HG02571 (cell line): Measurements from ENCODE around the gene LEFTY1.
"Not testable (repeated sequence)": the region's sequence is repeated elsewhere in the genome, so short reads cannot be mapped to it uniquely, and the experiment has no call there.

Source experiments
- ATAC-seq: cut with Tn5 transposase; IDR thresholded peaks from one replicate; pipeline ENCODE4 v1.9.1; 2021; ENCODE audit warnings: mild to moderate bottlenecking, moderate library complexity; ENCODE audit not compliant: unreplicated experiment

Gene LEFTY1

DNA sequence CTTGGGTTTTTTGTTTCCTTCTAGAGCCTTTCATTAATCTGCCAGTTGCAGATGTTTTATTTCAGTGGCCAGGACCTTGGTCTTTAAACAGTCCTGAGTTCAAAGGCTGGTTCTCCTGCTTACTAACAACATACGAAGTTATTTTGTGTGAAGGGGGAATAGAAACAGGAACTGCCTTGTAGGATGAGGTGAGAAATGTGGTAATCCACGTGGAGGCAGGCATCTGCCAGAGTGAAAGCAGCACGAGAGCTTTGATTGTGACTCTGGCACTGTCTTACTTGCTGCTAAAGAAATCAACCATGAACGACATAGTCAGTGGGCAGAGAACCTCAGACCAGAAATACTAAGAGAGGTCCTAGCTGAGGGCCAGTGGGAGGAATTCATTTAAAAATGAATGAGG, 37.1 kb downstream of the LEFTY1 start:
- no peak for ATAC-seq

DNA sequence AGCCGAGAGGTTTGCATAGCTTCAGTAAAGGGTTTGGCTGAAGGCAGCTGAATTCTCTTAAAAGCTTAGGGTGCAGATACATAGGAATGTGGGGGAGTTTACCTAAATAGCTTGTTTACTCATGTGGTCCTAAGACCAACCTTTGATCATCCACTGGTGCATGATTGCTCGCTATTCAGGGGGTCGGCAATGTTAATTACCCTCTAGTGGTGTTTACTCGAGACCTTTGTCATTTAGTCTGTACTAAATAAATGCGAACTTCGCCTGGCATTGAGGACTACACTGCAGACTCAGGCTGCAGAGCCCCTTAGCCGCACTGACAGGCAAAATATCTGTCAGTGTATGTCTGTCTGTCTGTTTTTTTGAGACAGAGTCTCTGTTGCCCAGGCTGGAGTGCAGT, 38.6 kb downstream of the LEFTY1 start:
- ATAC-seq, result no peak

DNA sequence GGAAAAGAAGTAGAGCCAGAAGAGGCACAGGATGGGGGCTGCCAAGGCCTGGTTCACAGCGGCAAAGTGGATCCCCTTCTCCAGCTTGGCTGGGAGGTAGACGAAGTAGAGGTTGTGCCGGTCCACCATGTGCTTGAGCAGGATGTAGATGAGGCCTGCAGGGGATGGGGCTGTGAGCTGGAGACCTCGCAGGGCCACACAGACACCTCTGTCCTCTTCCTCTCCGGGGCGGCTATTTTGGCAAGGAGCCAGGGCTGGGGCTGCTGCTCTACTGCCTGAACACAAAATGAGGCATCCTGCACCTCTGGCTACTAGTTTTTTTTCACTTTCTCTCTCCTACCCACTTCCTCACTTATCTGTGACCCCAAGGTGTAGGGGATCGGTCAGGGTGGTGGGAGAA, 39.0 kb downstream of the LEFTY1 start:
- ATAC-seq, result no peak

DNA sequence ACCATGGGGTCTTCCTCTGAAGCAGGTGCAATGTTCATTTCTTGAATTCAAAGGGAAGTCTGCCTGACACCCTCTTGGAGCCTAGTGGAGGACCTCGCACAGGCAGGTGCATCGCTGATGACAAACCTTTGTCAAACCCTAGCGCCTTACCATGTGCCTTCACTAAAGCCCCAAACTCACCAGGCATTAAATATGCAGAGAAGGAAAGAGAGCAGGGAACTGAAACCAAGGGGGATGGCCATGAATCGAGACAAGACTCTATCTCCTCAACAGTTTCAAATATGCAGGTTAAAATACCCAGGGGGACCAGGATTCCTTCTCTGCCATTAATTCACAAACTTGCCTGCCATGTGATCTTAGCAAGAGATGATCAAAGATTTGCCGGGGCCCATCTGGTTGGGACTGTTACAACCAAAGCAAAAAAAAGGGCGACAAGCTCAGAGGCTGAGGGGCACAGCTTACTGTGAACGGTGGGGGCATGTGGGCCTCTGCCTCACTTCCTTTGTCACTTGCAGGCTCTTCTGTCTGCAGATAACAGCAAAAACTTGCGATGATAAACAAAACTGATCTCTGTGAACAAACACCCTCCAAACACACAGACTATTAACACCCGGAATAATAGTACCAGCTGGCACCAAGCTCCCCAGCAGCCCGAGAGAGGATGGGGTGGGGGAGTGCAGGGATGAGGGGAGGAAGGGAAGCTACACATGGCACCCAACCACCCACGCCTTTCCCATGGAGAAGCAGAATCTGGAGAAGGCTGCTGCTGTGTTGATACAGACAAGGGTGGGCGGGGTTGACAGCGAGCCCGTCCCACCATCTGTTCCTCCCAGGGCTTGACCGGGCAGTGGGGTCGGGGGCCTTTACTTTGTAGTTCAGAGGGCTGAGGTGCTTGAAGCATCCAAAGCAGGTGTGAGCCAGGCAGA, 40.7 kb downstream of the LEFTY1 start:
- ATAC-seq, result peak; percentile 72

DNA sequence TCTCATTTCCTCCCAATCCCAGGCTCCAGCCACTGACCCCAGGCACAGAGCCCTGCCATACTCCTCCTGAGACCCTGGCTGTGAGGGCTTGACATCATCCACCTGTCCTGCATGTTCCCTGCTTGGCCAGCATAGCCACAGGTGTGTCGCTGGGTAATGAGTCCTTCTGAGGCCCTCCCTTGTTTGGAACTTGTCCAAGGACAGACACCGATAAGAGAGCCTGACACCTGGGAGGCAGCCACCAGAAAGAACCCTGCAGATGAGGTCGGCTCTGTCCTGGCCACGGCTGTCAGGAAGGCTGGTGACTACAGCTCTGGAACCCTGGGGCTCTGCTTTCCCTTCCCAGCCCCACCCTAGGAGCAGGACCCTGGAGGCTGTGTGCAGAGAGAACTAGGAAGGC, 41.3 kb downstream of the LEFTY1 start:
- no peak for ATAC-seq

DNA sequence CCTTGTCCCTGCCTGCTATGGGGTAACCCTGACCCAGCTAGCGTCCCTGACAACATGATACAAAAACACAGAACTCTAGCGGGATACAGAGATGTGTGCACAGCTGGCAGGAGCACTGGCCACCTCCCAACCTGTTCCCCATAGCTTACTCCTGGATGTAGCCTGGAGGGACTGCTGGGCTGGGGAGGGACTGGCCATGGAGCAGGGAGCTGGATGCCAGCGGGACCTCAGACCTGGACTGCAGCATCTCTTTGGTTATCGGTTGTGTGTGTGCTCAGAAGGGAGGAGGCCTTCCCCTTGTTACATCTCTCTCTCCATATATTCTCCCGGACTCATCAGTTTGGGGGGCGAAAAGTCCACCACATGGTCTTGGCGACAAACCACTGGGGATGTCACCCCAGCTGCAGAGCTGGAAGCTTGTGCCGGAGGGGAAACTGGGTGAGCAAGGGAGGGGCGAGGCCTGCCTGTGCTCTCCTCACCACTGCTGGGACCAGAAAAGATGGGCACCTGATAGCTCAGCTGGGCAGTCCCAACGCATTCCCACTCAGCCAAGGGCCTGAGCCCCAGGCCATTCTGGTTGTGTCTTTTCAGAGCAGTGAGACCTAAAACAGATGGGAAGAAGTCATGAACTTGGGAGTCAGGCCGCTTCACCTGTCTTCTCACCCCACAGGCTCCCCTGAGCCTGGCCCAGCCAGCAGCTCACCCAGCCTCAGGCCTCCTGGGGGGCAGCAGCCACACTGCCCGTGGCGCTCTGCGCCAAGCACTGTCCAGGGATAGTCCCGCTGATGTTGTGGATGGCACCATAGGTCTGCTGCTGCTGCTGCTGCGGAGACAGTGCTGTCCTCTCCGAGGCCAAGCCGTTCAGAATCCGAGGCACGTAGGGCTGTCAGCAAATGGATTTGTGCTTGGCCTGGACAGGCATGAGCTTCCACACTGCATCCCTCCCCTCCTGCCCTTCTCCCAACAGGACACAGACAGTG, 42.3 kb downstream of the LEFTY1 start:
- no peak for ATAC-seq

DNA sequence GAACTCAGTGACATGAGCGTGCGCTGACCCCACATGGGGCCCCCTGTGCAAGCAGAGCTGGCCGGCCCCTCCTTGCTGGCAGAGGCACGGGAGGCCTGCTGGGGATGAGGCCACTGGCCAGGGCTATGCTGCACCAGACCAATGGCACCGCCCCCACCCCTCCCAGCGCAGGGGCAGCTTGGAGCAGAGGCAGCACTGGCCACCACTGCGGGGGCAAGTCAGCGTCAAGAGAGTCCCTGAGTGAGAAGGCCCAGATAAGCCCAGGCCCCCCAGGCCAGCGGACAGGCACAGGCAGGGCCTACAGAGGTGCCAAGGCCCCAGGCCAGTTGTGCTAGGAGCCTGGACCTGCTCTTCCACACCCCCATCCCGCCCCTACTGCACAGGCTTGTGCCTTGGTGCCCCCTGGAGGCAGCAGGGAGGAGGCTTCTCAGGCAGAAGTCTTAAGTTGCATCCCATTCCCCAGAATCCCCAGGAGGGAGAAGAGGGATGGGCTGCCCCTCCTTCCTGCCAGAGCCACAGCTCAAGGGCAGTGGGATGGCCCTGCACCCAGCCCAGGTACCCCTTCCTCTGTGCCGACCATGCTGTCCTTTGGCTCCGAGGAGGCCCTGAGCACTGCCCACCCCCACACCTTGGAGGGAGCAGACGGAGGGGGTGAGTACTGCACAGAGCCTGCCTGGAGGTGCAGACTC, 43.2 kb downstream of the LEFTY1 start:
- ATAC-seq, result no peak

DNA sequence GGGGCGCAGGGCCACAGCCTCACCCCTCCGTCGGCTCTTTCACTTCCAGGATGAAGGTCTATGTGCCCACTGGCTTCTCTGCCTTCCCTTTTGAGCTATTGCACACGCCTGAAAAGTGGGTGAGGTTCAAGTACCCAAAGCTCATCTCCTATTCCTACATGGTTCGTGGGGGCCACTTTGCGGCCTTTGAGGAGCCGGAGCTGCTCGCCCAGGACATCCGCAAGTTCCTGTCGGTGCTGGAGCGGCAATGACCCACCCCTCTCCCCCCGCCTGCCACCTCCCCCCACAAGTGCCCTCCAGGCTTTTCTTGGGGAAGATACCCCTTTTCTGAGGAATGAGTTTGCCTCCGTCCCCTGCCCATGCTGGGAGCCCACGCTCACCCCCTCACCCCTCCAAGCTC, 43.8 kb downstream of the LEFTY1 start:
- ATAC-seq, result no peak

DNA sequence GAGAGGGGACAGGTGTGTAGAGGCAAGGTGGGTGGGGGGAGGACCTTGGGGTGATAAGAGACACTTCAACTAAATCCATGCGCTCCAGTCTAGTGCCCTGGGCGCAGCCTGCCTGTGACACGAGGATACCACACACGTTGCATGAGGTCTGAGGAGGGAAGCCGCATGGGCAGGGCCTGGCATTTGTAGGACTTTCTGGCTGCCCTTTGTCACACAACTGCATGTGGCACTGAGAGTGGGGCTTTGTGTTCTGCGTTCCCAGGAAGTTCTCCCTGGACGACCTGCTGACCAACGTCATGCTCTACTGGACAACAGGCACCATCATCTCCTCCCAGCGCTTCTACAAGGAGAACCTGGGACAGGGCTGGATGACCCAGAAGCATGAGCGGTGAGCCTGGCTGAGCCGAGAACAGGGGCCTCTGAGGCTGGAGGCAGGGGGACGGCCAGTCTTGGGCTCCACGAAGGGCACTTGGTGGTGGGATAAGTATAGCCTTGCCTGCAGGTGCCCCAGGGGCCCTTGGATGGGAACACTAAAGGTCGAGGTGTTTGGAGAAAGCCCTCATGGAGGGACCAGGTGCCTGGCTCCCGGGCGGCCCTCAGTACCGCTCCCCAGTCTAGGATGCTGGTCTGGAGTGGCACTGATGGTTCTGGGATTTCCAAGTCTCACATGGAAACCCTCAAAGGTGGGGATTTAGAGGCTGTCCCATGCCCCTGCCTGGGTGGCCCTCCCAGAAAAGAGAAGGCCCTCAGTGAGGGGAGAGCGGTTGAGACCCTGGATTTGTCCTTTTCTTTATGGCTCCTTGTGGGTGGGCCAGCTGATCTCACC, 44.5 kb downstream of the LEFTY1 start:
- ATAC-seq, result no peak

DNA sequence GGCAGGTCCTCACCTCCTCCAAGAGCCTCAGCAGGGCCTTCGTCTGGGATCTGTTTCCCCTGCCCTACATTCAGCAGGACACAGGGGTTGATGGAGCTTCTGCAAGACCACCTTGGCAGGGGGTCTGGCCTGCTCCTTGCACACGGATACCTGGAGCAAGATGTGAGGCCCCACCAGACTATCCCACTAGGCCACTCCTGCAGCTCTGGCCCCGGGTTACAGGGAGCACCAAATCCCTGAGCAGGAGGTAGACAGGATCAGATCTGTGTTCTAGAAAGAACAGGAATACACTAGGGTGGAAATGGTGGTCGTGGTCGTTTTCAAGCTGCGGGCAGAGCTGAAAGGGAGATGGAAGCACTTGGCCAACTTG, 45.5 kb downstream of the LEFTY1 start:
- no peak for ATAC-seq

DNA sequence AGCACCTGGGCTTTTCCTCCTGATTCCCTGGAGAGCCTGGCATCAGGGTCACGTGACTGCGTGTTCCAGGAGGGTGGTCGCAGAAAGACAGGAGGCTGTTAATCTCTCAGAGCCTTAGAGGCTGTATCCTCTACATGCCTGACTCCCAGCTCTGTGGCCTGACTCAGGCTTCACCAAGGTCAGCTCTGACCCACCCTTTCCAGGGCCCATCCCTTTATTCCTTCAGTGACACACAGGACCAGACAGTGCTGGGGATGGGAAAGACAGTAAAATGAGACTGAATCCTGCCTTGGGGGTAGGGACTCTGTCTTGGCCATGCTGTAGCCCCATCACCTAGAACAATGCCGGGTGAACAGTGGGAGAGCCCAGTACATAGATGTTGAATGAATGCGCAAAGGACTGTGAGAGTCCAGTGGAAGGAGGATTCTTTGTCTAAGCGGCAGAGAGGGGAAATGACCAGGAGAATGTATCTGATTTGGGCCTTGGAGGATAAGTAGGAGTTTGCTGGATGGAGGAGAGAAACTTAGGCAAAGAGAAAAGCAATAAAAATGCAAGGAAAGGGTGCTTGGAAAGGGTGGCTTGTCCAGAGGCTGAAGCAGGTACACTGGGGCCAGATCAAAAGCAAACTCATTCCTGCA, 46.0 kb downstream of the LEFTY1 start:
- ATAC-seq, result no peak

DNA sequence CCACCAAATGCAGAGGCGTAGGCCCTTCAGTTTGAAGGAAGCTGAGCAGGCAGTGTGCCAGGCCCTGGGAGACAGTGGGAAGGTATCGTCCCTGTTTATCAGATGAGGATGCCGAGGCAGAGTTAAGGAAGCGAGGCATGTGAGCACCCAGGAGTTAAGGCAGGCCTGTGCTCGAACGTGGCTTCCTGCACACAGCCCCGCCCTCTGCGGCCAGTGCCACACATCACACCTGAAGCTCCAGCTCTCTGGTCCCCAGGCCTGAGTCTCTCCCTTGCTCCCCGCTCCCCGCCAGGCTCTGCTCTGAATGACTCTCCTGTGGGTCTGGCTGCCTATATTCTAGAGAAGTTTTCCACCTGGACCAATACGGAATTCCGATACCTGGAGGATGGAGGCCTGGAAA, 46.9 kb downstream of the LEFTY1 start:
- no peak for ATAC-seq

DNA sequence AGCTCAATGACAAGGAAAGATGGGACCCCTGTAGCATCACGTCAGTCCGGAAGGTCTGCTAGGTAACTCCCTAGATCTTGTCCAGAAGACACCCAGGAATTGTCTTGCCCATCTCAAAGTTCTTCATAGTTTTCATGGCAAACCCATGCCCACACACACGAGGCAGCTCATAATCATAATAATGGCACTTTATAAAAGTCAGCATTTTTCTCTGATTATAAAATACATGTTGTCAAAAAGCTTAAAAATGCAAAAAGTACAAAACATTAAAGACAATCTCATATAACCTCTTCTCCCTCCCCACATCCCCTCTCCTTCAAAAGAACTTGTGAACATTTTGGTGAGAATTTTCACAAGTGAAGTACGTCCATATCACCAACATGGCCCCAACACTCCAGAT, 48.2 kb downstream of the LEFTY1 start:
- no peak for ATAC-seq

DNA sequence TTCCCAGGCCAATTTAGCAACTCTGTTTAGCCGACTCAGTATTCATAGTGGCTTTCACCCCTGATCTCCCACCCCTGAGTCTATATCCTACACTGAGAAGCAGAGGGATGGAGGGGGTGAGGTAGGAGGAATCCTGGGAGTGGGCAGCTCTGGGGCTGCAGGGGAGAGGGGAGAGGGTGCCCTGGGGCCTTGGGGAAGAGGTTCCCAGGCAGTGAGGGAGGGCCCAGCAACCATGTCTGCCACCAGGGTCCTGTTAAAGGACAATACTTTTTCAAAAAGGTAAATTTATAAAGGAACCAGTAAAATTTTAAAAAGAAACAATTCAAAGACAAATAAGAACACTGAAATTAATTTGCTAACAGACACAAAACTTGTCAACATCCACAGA, 48.7 kb downstream of the LEFTY1 start:
- ATAC-seq, result no peak

DNA sequence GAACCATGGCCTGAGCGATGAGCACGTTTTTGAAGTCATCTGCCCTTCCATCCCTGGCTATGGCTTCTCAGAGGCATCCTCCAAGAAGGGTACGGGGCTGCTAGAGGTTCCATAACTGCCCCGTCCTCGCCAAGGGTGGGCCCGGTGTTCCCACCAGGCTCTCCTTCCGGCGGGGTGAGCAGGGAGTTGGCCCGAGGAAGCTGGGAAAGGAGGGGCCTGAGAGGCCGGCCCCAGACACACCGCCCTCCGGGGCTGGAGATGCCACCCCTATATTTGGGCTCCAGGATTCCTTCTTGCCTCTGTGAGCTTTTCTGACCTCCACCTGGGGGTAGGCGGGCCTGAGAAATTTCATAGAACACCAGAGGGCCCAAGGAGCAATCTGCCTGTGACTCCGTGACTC, 50.2 kb downstream of the LEFTY1 start:
- no peak for ATAC-seq

DNA sequence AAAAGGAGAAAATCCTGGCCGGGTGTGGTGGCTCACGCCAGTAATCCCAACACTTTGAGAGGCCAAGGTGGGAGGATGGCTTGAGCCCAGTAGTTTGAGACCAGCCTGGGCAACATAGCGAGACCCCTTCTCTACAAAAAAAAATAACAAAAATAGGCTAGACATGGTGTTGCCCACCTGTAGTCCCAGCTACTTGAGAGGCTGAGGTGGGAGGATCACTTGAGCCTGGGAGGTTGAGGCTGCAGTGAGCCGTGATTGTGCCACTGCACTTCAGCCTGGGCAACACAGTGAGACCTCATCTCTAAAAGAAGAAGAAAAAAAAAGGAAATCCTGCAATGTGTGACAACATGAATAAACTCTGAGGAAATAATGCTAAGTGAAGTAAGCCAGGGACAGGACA, 52.6 kb downstream of the LEFTY1 start:
- ATAC-seq, result not testable (repeated sequence)
